Colonic mucosa (tissue), 4 donors: Measurements from ENCODE around the gene ZFHX3. TPM values are rescaled to one million over a fixed set of nuclear protein-coding genes. Genes with fewer than 3 reads are reported as not detected.

Experiments used
- DNase-seq: peaks from one replicate; pipeline ENCODE4 v3.0.0-alpha.2; 2020
- H3K27ac ChIP-seq: fragments of 200-600 bp; one replicate; pipeline ENCODE4 v1.8.0; 2021
- H3K27me3 ChIP-seq: fragments of 200-600 bp; one replicate; pipeline ENCODE4 v1.8.0; 2021
- H3K36me3 ChIP-seq: fragments of 200-600 bp; one replicate; pipeline ENCODE4 v1.8.0; 2021
- H3K4me1 ChIP-seq: fragments of 200-600 bp; one replicate; pipeline ENCODE4 v1.8.0; 2021; ENCODE audit warnings: mild to moderate bottlenecking
- H3K4me3 ChIP-seq: fragments of 200-600 bp; one replicate; pipeline ENCODE4 v1.8.0; 2021
- H3K9ac ChIP-seq, 2 donors: one replicate each; pipeline ENCODE4 v1.7.0; 2013; ENCODE audit warnings: control low read depth in 2 of 2, low read depth in 2 of 2, low read length in 2 of 2
- H3K9me3 ChIP-seq: fragments of 200-600 bp; one replicate; pipeline ENCODE4 v1.8.0; 2021
- CTCF ChIP-seq: fragments of 200-600 bp; IDR thresholded peaks from one replicate; pipeline ENCODE4 v1.8.0; 2022; ENCODE audit warnings: antibody characterized with exemption, mild to moderate bottlenecking
- intact Hi-C: fragments of 100-400 bp; cut with DNase I; formaldehyde crosslinking; loops from one replicate; pipeline ENCODE4 v1.14.1; 2022
- total RNA-seq, 2 donors: library from RNA; stranded (reverse); fragmentation: NEBNext Ultra II Directional in 1 of 2; extraction: Animal tissue kit (Norgen Biotek cat#: 25700) in 1 of 2; gene quantifications; one replicate each; pipeline ENCODE4 v1.2.1, GENCODE V29; 2021
- donor health status: healthy.
- donor health status: DM: no; HTN: no; CAD: no.
- donor health status: DM: no; HTN: no; CAD: no.

Gene ZFHX3
- total RNA-seq, 2 donors from 2014 or later: 10.5 to 12.8 TPM

- Histone ChIP-seq H3K9me3 (no peaks in the 10 kb centered on the region), H3K4me1 (no peaks in the 10 kb centered on the region), H3K9ac (no peak overlapping the region), H3K27me3 (no peaks in the 10 kb centered on the region), H3K4me3 (no peak overlapping the region), H3K36me3 (no peaks in the 10 kb centered on the region), H3K27ac (no peak overlapping the region)
- intact Hi-C loops: no loop called here
- no peak for TF ChIP-seq CTCF
- DNase-seq: no peak
Measured at GRCh38 chr16:72766506-72766905, 281.4 kb downstream of the ZFHX3 start.

- intact Hi-C loops: no loop called here
- H3K27ac ChIP-seq: no peak overlapping the region
- TF ChIP-seq CTCF: no peak
- no peak overlapping the region for H3K9ac ChIP-seq
- no peak for DNase-seq
- H3K36me3 ChIP-seq: no peaks in the 10 kb centered on the region
- no peak overlapping the region for H3K4me3 ChIP-seq
- no peaks in the 10 kb centered on the region for H3K9me3 ChIP-seq
- no peaks in the 10 kb centered on the region for H3K4me1 ChIP-seq
- H3K27me3 ChIP-seq: no peaks in the 10 kb centered on the region
Measured at GRCh38 chr16:72764015-72764654, 283.8 kb downstream of the ZFHX3 start.

DNA sequence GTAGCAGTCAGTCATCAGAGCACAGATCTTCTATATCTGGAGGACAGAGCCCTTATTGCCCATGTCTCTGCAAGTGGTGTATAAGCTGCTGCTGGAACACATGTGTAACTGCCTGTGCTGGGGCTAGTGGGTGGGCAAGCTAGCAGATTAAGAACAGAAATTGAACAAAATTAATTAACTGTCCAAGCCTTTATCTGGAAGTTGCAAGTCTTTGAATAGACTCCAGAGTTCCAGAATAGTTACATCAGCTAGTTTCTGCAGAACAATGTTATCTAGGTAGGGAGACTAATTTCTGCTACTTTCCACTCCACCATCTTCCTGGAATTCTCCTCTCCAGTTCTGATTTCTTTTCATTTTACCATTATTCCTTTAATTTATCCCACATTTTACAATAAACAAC is 287.3 kb downstream of the ZFHX3 start:
- Histone ChIP-seq H3K36me3 (no peaks in the 10 kb centered on the region), H3K27me3 (no peaks in the 10 kb centered on the region), H3K4me1 (no peaks in the 10 kb centered on the region), H3K27ac (no peak overlapping the region), H3K9me3 (no peaks in the 10 kb centered on the region), H3K9ac (no peak overlapping the region), H3K4me3 (no peak overlapping the region)
- no peak for DNase-seq
- no peak for TF ChIP-seq CTCF
- intact Hi-C loops: no loop called here

DNA sequence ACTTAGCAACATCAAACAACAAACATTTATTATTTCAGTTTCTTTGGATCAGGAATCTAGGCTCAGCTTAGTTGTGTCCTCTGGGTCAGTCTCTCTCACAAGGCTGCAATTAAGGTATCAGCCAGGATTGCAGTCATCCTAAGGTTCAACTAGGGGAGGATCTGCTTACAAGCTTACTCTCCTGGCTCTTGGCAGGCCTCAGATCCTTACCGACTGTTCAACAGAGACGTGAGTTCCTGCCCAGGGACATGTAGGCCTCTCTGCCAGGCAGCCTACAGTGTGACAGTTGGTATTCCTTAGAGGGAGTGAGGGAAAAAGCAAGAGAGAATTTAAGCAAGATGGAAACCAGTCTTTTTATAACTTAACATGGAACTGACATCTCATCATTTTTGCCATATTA is 294.0 kb downstream of the ZFHX3 start:
- H3K27me3 ChIP-seq: no peaks in the 10 kb centered on the region
- no peak overlapping the region for H3K4me3 ChIP-seq
- TF ChIP-seq CTCF: no peak
- intact Hi-C loops: no loop called here
- no peaks in the 10 kb centered on the region for H3K36me3 ChIP-seq
- H3K9ac ChIP-seq: no peak overlapping the region
- DNase-seq: no peak
- H3K4me1 ChIP-seq: no peaks in the 10 kb centered on the region
- H3K9me3 ChIP-seq: no peaks in the 10 kb centered on the region
- no peak overlapping the region for H3K27ac ChIP-seq

DNA sequence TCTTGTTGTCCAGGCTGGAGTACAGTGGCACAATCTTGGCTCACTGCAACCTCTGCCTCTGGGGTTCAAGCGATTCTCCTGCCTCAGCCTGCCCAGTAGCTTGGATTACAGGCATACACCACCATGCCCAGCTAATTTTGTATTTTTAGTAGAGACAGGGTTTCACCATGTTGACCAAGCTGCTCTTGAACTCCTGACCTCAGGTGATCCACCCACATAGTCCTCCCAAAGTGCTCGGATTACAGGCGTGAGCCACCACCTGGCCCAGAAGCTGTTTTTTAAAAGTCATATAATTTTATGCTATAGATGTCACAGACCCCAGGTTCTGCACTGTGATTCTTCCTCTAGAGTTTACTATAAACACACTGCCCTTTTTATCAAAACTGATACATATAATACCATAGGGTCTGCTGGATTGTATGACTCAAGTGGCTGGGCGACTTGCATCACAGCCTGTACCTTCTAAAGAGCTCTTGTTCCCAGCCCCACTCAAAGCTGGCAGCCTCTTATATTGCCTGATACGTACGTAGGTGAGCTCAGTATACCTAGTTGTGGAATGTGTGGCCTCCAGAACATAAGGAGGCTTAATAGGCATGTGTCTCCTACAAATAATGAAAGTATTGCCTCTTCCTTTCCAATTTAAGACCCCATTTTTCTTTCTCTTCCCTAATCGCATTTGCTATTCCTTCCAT is 295.8 kb downstream of the ZFHX3 start:
- DNase-seq: no peak
- intact Hi-C loops: no loop called here

More for the DNA sequence above, 295.8 kb downstream of the ZFHX3 start:
- no peak overlapping the region for H3K9ac ChIP-seq
- H3K4me3 ChIP-seq: no peak overlapping the region
- H3K36me3 ChIP-seq: no peaks in the 10 kb centered on the region
- no peak for TF ChIP-seq CTCF
- H3K27me3 ChIP-seq: no peaks in the 10 kb centered on the region
- H3K4me1 ChIP-seq: no peaks in the 10 kb centered on the region
- no peak overlapping the region for H3K27ac ChIP-seq
- no peaks in the 10 kb centered on the region for H3K9me3 ChIP-seq
